GM12865 (cell line): Measurements from ENCODE around the gene LYRM1.
"Not testable (repeated sequence)": the region's sequence is repeated elsewhere in the genome, so short reads cannot be mapped to it uniquely, and the experiment has no call there.

Experiments
- DNase-seq: peaks from one replicate; pipeline ENCODE4 v3.0.0; 2010; ENCODE audit warnings: low read depth
- H3K4me3 ChIP-seq: 2 replicates; pipeline ENCODE4 v1.5.1; 2011; ENCODE audit warnings: mild to moderate bottlenecking, low read depth, low read length, control low read depth
- TF ChIP-seq, protein P1 (sequence below): IDR thresholded peaks from 2 replicates; pipeline ENCODE4 v1.5.1; 2011; ENCODE audit warnings: low read length, control low read depth, low read depth, inconsistent platforms; ENCODE audit not compliant: insufficient read depth; ENCODE audit errors: missing control alignments

The LYRM1 gene

DNA sequence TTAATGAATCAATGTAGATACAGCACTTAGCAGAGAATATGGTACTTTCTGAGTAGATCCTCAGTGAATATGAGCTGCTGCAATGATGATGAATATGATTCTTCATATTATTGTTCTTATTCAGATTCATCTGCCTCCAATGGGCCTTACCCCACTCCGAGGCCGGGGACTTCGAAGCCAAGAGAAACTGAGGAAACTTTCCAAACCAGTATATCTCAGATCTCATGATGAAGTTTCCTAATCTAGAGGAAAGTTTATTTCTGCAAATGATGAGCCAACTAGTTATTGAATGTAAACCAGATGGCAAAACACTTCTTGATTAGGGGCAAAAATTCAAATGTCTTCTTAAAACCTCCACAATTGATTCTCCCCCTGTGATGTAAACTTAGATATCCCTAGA, 23.3 kb downstream of the LYRM1 start:
- no peak for DNase-seq
- TF ChIP-seq, protein P1, sequence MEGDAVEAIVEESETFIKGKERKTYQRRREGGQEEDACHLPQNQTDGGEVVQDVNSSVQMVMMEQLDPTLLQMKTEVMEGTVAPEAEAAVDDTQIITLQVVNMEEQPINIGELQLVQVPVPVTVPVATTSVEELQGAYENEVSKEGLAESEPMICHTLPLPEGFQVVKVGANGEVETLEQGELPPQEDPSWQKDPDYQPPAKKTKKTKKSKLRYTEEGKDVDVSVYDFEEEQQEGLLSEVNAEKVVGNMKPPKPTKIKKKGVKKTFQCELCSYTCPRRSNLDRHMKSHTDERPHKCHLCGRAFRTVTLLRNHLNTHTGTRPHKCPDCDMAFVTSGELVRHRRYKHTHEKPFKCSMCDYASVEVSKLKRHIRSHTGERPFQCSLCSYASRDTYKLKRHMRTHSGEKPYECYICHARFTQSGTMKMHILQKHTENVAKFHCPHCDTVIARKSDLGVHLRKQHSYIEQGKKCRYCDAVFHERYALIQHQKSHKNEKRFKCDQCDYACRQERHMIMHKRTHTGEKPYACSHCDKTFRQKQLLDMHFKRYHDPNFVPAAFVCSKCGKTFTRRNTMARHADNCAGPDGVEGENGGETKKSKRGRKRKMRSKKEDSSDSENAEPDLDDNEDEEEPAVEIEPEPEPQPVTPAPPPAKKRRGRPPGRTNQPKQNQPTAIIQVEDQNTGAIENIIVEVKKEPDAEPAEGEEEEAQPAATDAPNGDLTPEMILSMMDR, result no peak
- no peak overlapping the region for H3K4me3 ChIP-seq

DNA sequence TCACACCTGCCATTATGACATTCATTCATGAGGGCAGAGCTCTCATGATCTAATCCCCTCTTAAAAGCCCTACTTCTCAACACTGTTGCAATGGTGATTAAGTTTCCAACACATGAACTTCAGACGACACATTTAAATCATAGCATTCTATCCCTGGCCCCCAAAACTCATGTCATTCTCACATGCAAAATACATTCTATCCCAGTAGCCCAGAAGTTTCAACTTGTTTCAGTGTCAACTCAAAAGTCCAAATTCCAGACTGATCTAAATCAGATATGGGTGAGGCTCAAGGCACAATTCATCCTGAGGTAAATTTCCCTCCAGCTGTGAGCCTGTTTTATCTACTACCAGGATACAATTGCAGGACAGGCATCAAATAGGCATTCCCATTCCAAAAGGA, 25.2 kb downstream of the LYRM1 start:
- TF ChIP-seq, protein P1, result no peak
- no peak for DNase-seq
- no peak overlapping the region for H3K4me3 ChIP-seq

DNA sequence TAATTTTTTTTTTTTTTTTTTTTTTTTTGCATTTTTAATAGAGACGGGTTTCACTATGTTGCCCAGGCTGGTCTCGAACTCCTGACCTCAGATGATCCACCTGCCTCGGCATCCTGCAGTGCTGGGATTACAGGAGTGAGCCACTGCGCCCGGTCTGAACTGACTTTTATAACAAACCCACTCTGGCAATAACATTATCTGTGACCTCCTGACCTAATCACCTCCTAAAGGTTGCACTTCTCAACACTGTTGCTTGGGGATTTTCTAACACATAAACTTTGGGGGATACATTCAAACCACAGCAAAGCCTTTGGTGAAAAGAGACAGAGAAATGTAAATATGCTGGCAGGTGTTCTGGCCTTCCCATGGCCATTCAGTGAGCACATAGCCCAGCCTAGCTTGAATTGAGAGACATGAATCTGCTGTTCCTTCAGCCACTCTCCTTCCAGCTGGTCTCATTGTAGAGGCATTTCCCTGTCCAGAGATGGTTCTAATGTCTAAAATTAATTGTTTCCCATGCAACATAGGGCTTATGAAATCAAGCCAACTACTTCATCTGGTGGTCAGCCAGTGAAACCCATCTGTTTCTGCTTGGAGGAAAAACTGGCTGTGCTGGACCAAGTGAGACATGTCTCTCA, 28.3 kb downstream of the LYRM1 start:
- TF ChIP-seq, protein P1, result no peak

DNA sequence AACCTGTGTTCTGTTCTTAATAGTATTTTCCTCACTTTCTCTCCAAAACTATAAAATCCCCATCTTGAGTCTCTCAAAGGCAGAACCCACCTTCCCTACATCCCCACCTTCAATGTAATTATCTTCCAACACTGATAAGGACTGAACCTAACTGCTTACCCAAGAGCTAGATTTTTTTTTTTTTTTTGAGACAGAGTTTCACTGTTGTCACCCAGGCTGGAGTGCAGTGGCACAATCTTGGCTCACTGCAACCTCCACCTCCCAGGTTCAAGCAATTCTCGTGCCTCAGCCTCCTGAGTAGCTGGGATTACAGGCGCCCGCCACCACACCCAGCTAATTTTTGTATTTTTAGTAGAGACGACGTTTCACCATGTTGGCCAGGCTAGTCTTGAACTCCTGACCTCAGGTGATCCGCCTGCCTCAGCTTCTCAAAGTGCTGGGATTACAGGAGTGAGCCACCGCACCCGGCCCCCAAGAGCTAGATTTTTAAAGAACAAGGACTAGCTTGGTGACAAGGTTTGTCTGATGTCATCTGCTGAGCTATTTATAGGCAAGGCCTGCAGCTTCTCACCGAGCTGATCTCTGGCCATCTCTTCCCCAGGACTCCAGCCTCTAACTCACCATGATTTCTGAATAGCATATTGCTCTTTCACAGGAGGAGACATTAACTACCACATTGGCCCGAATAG, 29.2 kb downstream of the LYRM1 start:
- not testable (repeated sequence) for DNase-seq, H3K4me3 ChIP-seq

More for the DNA sequence above, 28.3 kb downstream of the LYRM1 start:
- DNase-seq, result peak; percentile 35
- H3K4me3 ChIP-seq, result no peak overlapping the region

DNA sequence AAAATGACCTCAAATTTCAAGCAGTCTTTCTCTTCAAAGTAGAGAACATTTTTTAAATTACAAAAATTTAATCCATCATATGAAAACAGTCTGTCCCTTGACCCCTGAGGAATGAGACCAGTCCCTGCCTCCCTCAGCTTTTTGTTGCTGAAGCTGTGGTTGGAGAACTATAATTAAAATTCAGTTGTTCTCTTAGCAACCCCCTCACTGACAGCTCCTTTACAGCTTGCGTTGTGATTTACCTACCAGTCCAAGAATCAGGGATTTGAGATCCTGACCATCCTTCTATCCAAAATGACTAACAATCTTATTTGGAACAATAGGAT, 29.8 kb downstream of the LYRM1 start:
- no peak overlapping the region for H3K4me3 ChIP-seq
- TF ChIP-seq, protein P1, result no peak
- DNase-seq, result no peak

DNA sequence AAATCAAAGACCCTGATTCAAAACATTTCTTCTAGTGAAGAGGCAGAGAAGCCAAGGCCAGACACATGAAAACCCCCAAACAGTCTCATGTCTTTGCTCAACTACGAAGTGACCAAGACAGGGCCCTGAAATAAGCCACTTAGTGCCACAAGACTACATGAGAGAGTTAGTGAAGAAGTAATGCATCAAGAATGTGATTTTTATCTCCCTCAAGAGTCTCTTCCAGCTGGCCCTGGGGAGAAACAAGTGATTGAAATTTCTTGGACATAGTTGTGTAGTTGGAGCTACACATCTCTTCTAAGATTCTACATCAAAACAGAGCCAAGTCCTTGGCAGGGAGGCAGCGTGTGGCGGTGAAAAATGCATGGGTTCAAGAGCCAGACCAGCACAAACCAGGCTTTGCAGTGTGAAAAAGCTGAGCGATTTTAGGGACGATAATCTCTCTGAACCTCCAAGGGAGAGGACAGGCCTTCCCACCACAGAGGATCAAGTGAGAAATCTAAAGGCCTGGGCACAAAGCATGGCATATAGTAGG, 30.6 kb downstream of the LYRM1 start:
- H3K4me3 ChIP-seq, result no peak overlapping the region
- no peak for DNase-seq
- TF ChIP-seq, protein P1, result no peak

DNA sequence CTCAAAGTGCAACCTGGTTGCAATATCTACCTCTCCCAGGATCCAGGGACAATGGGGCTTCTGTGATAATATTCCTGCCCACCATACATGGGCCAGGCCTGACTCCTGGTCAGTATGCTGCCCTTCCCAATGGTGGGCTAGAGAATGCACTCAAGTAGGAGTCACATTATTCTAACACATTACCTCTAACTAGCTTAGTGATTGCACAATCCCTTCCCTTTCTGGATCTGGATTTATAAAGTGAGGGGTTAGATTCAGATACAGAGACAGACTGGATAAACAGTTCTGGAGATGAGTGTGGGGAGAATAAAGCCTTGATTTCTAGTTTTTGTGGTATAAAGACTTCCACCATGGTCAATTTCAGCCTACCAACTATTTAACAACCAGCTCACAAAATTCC, 33.0 kb downstream of the LYRM1 start:
- H3K4me3 ChIP-seq, result no peak overlapping the region
- TF ChIP-seq, protein P1, result no peak
- DNase-seq, result no peak
